Transverse colon (tissue), 4 donors: ENCODE data around the gene EVI5. TPM values are rescaled to one million over a fixed set of nuclear protein-coding genes. Genes with fewer than 3 reads are reported as not detected.

ENCODE experiments used
- DNase-seq: peaks from one replicate; pipeline ENCODE4 v3.0.0-alpha.2; 2019
- H3K27ac ChIP-seq, 4 donors: fragments of 200-600 bp; sonication (generic); 2 replicates each; pipeline ENCODE4 v1.5.1; 2016 to 2018; ENCODE audit warnings: inconsistent platforms in 4 of 4
- H3K27me3 ChIP-seq: fragments of 200-600 bp; sonication (generic); 2 replicates; pipeline ENCODE4 v1.5.1; 2017; ENCODE audit warnings: inconsistent platforms
- H3K36me3 ChIP-seq, 4 donors: fragments of 200-600 bp; sonication (generic); 2 replicates each; pipeline ENCODE4 v1.5.1; 2017 to 2019; ENCODE audit warnings: inconsistent platforms in 4 of 4
- H3K4me1 ChIP-seq, 4 donors: fragments of 200-600 bp; sonication (generic); 2 replicates each; pipeline ENCODE4 v1.5.1; 2017 to 2020; ENCODE audit warnings: inconsistent platforms in 4 of 4
- H3K4me3 ChIP-seq, 4 donors: fragments of 200-600 bp; sonication (generic); 1 replicate in 1 of 4; 2 replicates in 3 of 4; pipeline versions ENCODE4 v1.5.1 to v1.6.1; 2017 to 2019; ENCODE audit warnings: inconsistent platforms in 4 of 4
- H3K9me3 ChIP-seq, 2 donors: fragments of 200-600 bp; sonication (generic); 2 replicates each; pipeline ENCODE4 v1.5.1; 2017 to 2019; ENCODE audit warnings: inconsistent platforms in 2 of 2
- EP300 ChIP-seq: sonication (generic); formaldehyde crosslinking; IDR thresholded peaks from one replicate; pipeline ENCODE4 v1.6.1; 2017; ENCODE audit warnings: antibody characterized with exemption, low read depth
- POLR2A ChIP-seq: fragments of 450-650 bp; IDR thresholded peaks from one replicate; pipeline ENCODE4 v1.6.1; 2016; ENCODE audit warnings: antibody characterized with exemption, mild to moderate bottlenecking, moderate library complexity
- POLR2AphosphoS5 ChIP-seq, 3 donors: sonication (generic); formaldehyde crosslinking; IDR thresholded peaks; one replicate each; pipeline ENCODE4 v1.6.1; 2016; ENCODE audit warnings: antibody characterized with exemption in 3 of 3
- WGBS, 2 donors: methylation state at CpG; one replicate each; pipeline ENCODE4 v1.1.5; 2018; ENCODE audit warnings: low coverage in 1 of 2; 5-methylcytosine and 5-hydroxymethylcytosine counted together
- in situ Hi-C, 4 donors: fragments of 200-750 bp; cut with MboI; loops; one replicate each; pipeline versions ENCODE4 v1.15.0 to v1.15.1; 2017; ENCODE audit warnings: low sequenced_read_pairs in 3 of 4, low pct_ligation_motif_present in 1 of 4, low pct_unique_long_range_greater_than_20kb in 1 of 4
- intact Hi-C: fragments of 100-400 bp; cut with DNase I; formaldehyde crosslinking; loops from one replicate; pipeline ENCODE4 v1.15.1; 2023; ENCODE audit warnings: low total_unique reads
- total RNA-seq, 4 donors: library from RNA; depleted of rRNA; stranded (reverse); fragments of >200 nt; gene quantifications; one replicate each; pipeline ENCODE4 v1.1.0, GENCODE V29; 2016
- TF ChIP-seq, protein P1 (sequence below), 5 experiments: fragments of 200-600 bp in 3 of 5; fragments of 450-650 bp in 2 of 5; sonication (generic) in 3 of 5; IDR thresholded peaks; 1 replicate in 2 of 5; 2 replicates in 3 of 5; pipeline ENCODE4 v1.5.1; 2016 to 2017; ENCODE audit warnings: antibody characterized with exemption in 5 of 5, inconsistent platforms in 3 of 5, mild to moderate bottlenecking in 2 of 5, moderate library complexity in 1 of 5

Gene EVI5
- total RNA-seq, 4 donors from 2014 or later = 10.5 to 57.6 (median 15.3) TPM

GRCh38 chr1:92709738-92710137 is 75.2 kb downstream of the EVI5 start:
- no peak for DNase-seq

GRCh38 chr1:92708368-92708950 is 76.4 kb downstream of the EVI5 start:
- Histone ChIP-seq H3K36me3 (no peaks in the 10 kb centered on the region), H3K4me3 (no peak overlapping the region), H3K27ac (no peak overlapping the region), H3K4me1 (no peaks in the 10 kb centered on the region), H3K27me3 (no peaks in the 10 kb centered on the region), H3K9me3 (no peaks in the 10 kb centered on the region)
- WGBS, 2 donors = 90 to 91% methylated on average over 2 of the region's 2 CpGs
- DNase-seq = no peak
- in situ Hi-C loops (no loop called here), intact Hi-C loops (no loop called here)
- TF ChIP-seq, protein P1, sequence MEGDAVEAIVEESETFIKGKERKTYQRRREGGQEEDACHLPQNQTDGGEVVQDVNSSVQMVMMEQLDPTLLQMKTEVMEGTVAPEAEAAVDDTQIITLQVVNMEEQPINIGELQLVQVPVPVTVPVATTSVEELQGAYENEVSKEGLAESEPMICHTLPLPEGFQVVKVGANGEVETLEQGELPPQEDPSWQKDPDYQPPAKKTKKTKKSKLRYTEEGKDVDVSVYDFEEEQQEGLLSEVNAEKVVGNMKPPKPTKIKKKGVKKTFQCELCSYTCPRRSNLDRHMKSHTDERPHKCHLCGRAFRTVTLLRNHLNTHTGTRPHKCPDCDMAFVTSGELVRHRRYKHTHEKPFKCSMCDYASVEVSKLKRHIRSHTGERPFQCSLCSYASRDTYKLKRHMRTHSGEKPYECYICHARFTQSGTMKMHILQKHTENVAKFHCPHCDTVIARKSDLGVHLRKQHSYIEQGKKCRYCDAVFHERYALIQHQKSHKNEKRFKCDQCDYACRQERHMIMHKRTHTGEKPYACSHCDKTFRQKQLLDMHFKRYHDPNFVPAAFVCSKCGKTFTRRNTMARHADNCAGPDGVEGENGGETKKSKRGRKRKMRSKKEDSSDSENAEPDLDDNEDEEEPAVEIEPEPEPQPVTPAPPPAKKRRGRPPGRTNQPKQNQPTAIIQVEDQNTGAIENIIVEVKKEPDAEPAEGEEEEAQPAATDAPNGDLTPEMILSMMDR (IDR thresholded peaks at IDR 0.05) = no peak
- no peak for TF ChIP-seq EP300
- no peak for TF ChIP-seq POLR2AphosphoS5 (IDR thresholded peaks at IDR 0.05)
- no peak for TF ChIP-seq POLR2A

More at GRCh38 chr1:92709738-92710137, 75.2 kb downstream of the EVI5 start:
- Histone ChIP-seq H3K9me3 (no peaks in the 10 kb centered on the region), H3K4me1 (no peaks in the 10 kb centered on the region), H3K36me3 (no peaks in the 10 kb centered on the region), H3K27ac (no peak overlapping the region), H3K27me3 (no peaks in the 10 kb centered on the region), H3K4me3 (no peak overlapping the region)
- in situ Hi-C loops = no loop called here
- intact Hi-C loops = no loop called here
- 70 to 76% methylated on average over 4 of the region's 4 CpGs for whole genome bisulfite sequencing, 2 donors
- TF ChIP-seq, protein P1 (IDR thresholded peaks at IDR 0.05) = no peak
- no peak for TF ChIP-seq POLR2A
- TF ChIP-seq EP300 = no peak
- no peak for TF ChIP-seq POLR2AphosphoS5 (IDR thresholded peaks at IDR 0.05)

DNA sequence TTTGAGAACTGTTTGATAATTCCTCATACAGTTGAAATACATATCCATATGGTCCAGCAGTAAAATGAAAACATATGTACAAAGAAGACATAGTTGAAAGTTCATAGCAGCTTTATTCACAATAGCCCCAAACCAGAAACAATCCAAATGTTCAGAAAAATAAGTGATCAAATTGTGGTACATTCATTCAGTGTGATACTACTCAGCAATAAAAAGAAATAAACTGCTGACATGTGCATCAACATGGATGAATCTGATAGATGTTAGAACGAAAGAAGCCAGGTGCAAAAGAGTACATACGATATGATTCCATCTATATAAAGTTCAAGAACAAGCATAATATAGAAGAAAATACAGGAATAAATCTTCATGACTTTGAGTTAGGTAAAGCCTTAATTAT is 77.2 kb downstream of the EVI5 start:
- no peaks in the 10 kb centered on the region for H3K4me1 ChIP-seq
- H3K36me3 ChIP-seq = no peaks in the 10 kb centered on the region
- H3K9me3 ChIP-seq = no peaks in the 10 kb centered on the region
- no peak overlapping the region for H3K4me3 ChIP-seq
- no peak overlapping the region for H3K27ac ChIP-seq
- TF ChIP-seq POLR2AphosphoS5 (IDR thresholded peaks at IDR 0.05) = no peak
- no peak for TF ChIP-seq EP300
- TF ChIP-seq, protein P1 (IDR thresholded peaks at IDR 0.05) = no peak
- no peak for TF ChIP-seq POLR2A
- in situ Hi-C loops (no loop called here), intact Hi-C loops (no loop called here)
- H3K27me3 ChIP-seq = no peaks in the 10 kb centered on the region
- no peak for DNase-seq
- 92 to 95% methylated on average over 2 of the region's 2 CpGs for WGBS, 2 donors

DNA sequence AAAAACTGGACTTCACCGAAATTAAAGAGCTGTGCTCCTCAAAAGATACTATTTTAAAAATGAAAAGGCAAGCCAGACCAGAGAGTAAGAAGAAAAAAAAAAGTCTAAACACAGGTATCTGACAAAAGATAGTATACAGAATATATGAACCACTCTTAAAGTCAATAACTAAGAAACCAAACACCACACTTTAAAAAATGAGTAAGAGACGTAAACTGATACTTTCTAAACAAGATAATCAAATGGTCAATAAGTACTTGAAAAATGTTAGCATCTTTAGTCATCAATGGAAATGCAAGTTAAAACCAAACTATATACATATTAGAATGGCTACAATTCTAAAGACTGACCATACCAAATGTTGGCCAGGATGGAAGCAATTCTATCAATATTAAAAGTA is 77.6 kb downstream of the EVI5 start:
- H3K4me3 ChIP-seq = no peak overlapping the region
- no peaks in the 10 kb centered on the region for H3K36me3 ChIP-seq
- no peak overlapping the region for H3K27ac ChIP-seq
- in situ Hi-C loops (no loop called here), intact Hi-C loops (no loop called here)
- DNase-seq = no peak
- no peaks in the 10 kb centered on the region for H3K27me3 ChIP-seq
- TF ChIP-seq POLR2A (no peak), EP300 (no peak), POLR2AphosphoS5 (IDR thresholded peaks at IDR 0.05) (no peak)
- TF ChIP-seq, protein P1 (IDR thresholded peaks at IDR 0.05) = no peak
- H3K9me3 ChIP-seq = no peaks in the 10 kb centered on the region
- WGBS, 2 donors = 87 to 99% methylated on average over 2 of the region's 2 CpGs
- H3K4me1 ChIP-seq = no peaks in the 10 kb centered on the region
